SK-N-MC (cell line): ENCODE data around the gene CCDC167.
A peak's percentile ranks its signal among the peaks of the same experiment; 100 is the strongest.

Experiments used
- DNase-seq: peaks from one replicate; pipeline ENCODE4 v3.0.0-alpha.2; 2011; ENCODE audit warnings: low read depth, low spot score
- H3K27ac ChIP-seq: fragments of 200-600 bp; sonication (generic); 2 replicates; pipeline ENCODE4 v1.5.1; 2016; ENCODE audit warnings: mixed run types
- H3K36me3 ChIP-seq: fragments of 200-600 bp; sonication (generic); 2 replicates; pipeline ENCODE4 v1.6.1; 2017; ENCODE audit warnings: antibody characterized with exemption, low read length, mixed read lengths; ENCODE audit not compliant: insufficient read depth
- H3K4me3 ChIP-seq: fragments of 200-600 bp; sonication (generic); 2 replicates; pipeline ENCODE4 v1.5.1; 2016
- H3K9ac ChIP-seq: fragments of 200-600 bp; sonication (generic); 2 replicates; pipeline ENCODE4 v1.8.0; 2017; ENCODE audit warnings: mixed run types, mixed read lengths; ENCODE audit not compliant: insufficient read length
- H3K9me3 ChIP-seq: fragments of 200-600 bp; sonication (generic); 2 replicates; pipeline ENCODE4 v1.6.1; 2017; ENCODE audit warnings: low read depth, mild to moderate bottlenecking, antibody characterized with exemption, low read length, moderate library complexity, mixed read lengths
- EZH2 ChIP-seq: fragments of 200-600 bp; sonication (generic); IDR thresholded peaks from one replicate; pipeline ENCODE4 v1.6.1; 2017; ENCODE audit warnings: antibody characterized with exemption
- FOXP2 ChIP-seq: optimal IDR thresholded peaks from 2 replicates; pipeline ENCODE3; 2011; ENCODE audit warnings: mild to moderate bottlenecking, moderate library complexity; ENCODE audit not compliant: insufficient read depth; ENCODE audit errors: extremely low read length, control extremely low read depth
- POLR2AphosphoS5 ChIP-seq: IDR thresholded peaks from 2 replicates; pipeline ENCODE4 v1.6.1; 2012; ENCODE audit warnings: mild to moderate bottlenecking, low read depth, low read length, borderline replicate concordance

CCDC167 gene

DNA sequence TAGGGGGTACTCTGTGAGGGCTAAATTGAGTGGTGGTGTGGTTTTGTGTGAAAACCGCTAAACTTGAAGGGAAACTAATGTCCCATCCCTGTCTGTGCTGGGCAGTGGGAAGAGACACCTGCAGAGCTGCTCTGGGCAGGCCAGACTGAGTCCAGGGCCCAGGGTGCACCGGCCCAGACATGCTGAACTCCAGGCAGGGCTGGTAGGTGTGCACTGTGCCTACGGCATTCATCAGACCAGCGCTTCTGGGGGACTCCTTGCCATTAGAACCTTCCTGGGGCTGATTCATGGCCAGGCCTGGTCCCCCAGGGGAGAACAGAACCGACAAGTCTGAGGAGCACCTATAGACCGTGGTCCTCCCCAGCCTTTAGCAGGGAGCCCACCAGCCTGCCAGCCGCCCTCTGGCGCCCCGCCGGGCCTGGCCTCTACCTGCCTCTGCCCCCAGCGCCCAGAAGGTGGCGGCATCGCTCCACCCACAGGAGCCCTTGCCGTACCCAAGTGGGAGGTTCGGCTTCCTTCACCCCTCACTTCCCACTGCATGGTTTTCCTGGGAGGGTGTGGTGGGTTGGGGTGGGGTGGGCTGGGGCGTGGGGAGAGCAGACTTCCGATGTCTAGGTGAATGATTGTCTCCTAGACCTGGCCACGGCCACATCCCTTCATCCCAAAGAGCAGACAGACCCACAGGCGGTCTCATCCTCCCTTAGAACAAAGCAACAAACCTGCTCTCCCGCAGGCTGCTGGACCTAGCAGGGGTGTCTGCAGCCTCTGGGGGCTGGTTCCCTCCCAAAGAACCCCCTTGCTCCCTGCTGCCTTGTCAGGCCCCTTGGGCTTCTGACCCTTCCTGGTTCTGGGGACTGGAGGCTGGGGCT, 15.5 kb downstream of the CCDC167 start:
- Histone ChIP-seq H3K4me3 (no peak overlapping the region), H3K9me3 (no peaks in the 10 kb centered on the region), H3K27ac (no peak overlapping the region), H3K9ac (no peak overlapping the region), H3K36me3 (peaks cover 6% of the 10 kb centered on the region; the same call in 1 of the 2 replicates)
- TF ChIP-seq FOXP2 (no peak), EZH2 (no peak), POLR2AphosphoS5 (no peak)
- DNase-seq, result no peak

DNA sequence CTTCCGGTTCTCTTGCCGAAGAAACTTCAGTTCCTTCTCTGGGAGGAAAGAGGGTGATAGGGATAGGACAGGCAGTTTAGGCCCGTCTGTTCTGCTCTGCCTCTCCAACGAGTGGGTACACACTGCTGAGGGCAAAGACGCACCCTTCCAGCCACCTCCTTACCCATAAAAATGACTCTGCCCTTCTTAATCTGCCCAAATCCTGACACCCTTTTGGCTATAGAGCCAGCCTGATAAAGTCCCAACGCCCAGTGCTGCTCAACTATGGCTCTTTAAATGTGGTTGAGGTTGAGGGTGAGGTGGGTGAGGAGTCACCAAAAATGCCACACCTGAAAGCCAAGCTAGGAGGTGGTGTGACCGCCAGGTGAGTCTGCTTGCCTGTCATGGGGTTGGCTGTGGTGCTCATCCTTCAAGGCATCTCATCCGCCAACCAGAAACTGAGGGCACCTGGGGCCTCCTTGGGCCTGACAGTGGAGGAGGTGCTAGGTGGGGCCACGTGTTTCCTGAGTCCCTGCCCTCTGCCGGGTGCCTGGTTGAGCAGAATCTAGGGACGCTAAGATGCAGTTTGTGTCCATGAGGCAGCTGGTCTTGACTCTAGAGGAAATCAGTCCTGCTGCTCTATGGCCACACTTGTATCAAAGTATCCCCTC, 16.3 kb downstream of the CCDC167 start:
- H3K9ac ChIP-seq, result no peak overlapping the region
- H3K9me3 ChIP-seq, result no peaks in the 10 kb centered on the region
- H3K27ac ChIP-seq, result no peak overlapping the region
- no peak for TF ChIP-seq FOXP2
- TF ChIP-seq POLR2AphosphoS5, result no peak
- no peak for TF ChIP-seq EZH2
- DNase-seq, result no peak
- no peak overlapping the region for H3K4me3 ChIP-seq
- peaks cover 9% of the 10 kb centered on the region; the same call in 1 of the 2 replicates for H3K36me3 ChIP-seq

GRCh38 chr6:37482606-37483251, 17.0 kb downstream of the CCDC167 start:
- no peak for DNase-seq
- Histone ChIP-seq H3K36me3 (peaks cover 9% of the 10 kb centered on the region; the same call in 1 of the 2 replicates), H3K9ac (no peak overlapping the region), H3K27ac (no peak overlapping the region), H3K4me3 (no peak overlapping the region), H3K9me3 (no peaks in the 10 kb centered on the region)
- TF ChIP-seq POLR2AphosphoS5 (no peak), FOXP2 (no peak), EZH2 (no peak)

DNA sequence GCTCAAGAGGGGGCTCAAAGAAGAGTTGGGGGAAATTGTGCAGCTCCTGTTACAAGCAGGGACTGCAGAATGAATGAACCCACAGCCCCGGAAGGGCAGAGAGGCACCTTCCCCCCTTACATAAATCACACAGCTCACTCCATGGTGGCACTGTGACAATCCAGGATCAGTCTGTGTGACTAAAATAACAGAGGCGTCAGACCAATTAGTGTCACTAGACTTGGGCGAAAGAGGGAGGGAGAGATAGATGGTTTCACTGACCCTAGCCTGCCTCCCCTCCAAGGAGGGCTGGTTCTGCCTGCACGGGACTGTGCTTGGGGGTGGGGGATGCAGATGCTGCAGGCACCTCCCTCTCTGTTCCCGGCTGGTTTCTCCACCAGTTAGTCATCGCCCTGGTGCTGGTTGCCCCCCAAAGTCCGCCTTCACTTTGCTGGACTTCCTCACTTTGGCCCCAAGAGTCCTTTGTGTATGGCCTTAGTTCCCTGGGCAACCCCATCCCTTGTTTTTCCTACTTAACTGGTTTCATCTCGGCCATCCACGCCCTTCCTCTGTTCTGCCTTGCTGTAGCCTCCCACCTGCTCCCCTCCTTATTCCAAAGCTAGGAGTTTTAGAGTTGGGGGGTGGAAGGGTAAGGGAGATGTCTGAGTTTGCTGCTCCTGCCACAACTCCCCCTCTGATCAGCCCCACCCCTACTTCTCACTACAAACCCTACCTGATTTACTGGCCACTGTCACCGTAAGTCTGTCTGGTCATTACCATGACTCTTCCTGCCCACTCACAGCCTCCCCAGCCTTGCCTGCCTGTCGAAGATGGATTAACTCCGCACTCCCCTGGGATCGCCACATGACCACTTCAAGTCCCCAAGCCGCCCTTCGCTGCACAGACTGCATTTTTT, 17.7 kb downstream of the CCDC167 start:
- no peaks in the 10 kb centered on the region for H3K9me3 ChIP-seq
- TF ChIP-seq EZH2 (no peak), FOXP2 (no peak), POLR2AphosphoS5 (0 out of 2 replicates have a peak, but pooled peaks have one; percentile 9)
- no peak for DNase-seq
- H3K4me3 ChIP-seq, result no peak overlapping the region
- no peak overlapping the region for H3K27ac ChIP-seq
- H3K9ac ChIP-seq, result no peak overlapping the region
- peaks cover 9% of the 10 kb centered on the region; the same call in 1 of the 2 replicates for H3K36me3 ChIP-seq

DNA sequence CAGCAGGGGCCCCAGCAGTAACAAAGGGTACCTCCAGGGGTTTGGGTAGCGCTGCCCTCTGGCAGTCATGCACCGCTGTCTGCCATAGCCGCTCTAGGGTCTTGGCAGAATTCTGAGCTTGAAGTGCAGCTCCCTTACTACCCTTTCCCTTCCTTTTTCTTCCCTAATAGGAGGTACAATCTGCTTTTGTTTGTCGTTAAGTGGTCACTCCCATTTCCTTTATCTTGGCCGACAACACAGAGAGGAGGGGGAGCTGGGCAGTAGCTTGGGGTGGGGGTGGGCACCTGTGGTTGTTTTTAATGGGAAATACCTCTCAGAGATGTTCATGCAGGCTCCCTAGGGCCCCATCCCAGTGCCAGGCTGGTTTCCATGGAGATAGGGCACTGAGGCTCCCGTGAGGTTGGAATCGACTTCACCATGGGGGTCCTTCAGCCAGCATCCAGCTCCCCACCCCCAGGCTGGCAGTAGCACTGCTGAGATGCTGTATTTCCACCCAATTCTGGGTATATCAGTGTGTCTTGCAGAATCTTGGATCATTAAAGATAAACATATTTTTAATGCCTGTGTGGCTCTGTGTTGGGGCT, 18.6 kb downstream of the CCDC167 start:
- H3K27ac ChIP-seq, result no peak overlapping the region
- DNase-seq, result no peak
- H3K9me3 ChIP-seq, result no peaks in the 10 kb centered on the region
- H3K36me3 ChIP-seq, result peaks cover 9% of the 10 kb centered on the region; the same call in 1 of the 2 replicates
- TF ChIP-seq EZH2, result no peak
- no peak for TF ChIP-seq POLR2AphosphoS5
- TF ChIP-seq FOXP2, result no peak
- no peak overlapping the region for H3K4me3 ChIP-seq
- H3K9ac ChIP-seq, result no peak overlapping the region

DNA sequence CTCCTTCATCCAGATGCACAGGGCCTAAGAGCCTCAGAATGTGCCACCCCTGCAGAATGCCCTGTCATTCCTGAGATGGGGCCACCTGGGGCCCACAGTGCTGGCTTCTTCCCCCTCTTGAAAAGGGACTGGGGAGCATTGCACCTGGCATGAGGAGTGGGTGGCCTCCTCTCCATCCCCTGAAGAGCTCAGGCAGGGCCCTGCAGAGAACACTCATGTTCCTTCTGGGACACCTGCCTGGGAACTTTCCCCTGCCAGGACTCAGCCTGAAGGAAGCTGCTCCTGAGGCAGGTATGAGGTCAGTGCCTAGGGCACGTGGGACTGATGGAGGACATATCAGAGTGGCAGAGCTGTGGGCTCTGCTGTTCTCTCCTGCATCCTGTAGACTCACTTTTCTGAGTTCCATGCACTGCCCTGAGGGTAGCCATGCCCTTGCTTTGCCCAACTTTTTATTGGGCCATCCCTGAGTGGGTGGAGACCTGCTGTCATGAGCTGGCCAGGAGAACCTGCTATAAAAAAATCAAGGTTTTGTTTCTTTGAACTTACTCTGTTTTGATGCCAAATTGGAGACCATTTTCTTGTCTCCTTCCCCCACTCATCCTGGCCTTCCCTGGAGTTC, 19.5 kb downstream of the CCDC167 start:
- H3K27ac ChIP-seq, result no peak overlapping the region
- H3K4me3 ChIP-seq, result no peak overlapping the region
- no peak for DNase-seq
- H3K36me3 ChIP-seq, result peaks cover 9% of the 10 kb centered on the region; the same call in 1 of the 2 replicates
- no peaks in the 10 kb centered on the region for H3K9me3 ChIP-seq
- no peak for TF ChIP-seq POLR2AphosphoS5
- TF ChIP-seq FOXP2, result no peak
- no peak for TF ChIP-seq EZH2
- no peak overlapping the region for H3K9ac ChIP-seq

- no peak for TF ChIP-seq EZH2
- no peak for TF ChIP-seq POLR2AphosphoS5
- TF ChIP-seq FOXP2, result no peak
- Histone ChIP-seq H3K36me3 (peaks cover 12% of the 10 kb centered on the region; the same call in 1 of the 2 replicates), H3K9me3 (no peaks in the 10 kb centered on the region), H3K4me3 (no peak overlapping the region), H3K9ac (no peak overlapping the region), H3K27ac (no peak overlapping the region)
- DNase-seq, result no peak
Observed at GRCh38 chr6:37479266-37479854, 20.3 kb downstream of the CCDC167 start.

DNA sequence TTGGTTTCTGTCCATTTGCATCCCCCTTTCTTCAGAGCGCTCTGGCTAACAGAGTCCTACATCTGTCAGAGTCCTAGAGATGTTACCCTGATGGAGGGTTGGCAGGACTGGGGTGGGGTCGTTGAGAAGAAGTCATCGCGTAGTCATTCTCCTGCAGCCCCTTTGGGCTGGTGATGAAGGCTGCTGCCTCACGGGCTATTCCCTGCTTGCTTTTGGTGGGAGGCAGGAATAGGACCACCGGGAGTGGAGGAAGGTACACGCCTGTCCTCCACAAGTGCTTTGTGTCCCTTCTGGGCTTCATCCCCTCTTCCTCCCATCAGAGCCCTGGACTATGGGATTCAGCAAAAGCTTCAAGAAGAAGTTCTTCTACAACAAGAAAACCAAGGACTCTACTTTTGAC, 20.9 kb downstream of the CCDC167 start:
- no peak for DNase-seq
- H3K4me3 ChIP-seq, result no peak overlapping the region
- no peak overlapping the region for H3K9ac ChIP-seq
- TF ChIP-seq POLR2AphosphoS5 (no peak), FOXP2 (no peak), EZH2 (no peak)
- no peaks in the 10 kb centered on the region for H3K9me3 ChIP-seq
- H3K36me3 ChIP-seq, result peaks cover 18% of the 10 kb centered on the region; the same call in 1 of the 2 replicates
- no peak overlapping the region for H3K27ac ChIP-seq
